GM12878 (cell line): ENCODE measurements around the gene EHBP1. TPM values are rescaled to one million over a fixed set of nuclear protein-coding genes. Genes with fewer than 3 reads are reported as not detected.
A peak's percentile ranks its signal among the peaks of the same experiment; 100 is the strongest.

Source experiments
- ATF7 ChIP-seq: fragments of 450-650 bp; IDR thresholded peaks from 2 replicates; pipeline ENCODE4 v1.6.1; 2016; ENCODE audit warnings: low read depth, mild to moderate bottlenecking
- CEBPB ChIP-seq, 2 experiments: fragments of 150-350 bp in 1 of 2; IDR thresholded peaks; 2 replicates each; pipeline ENCODE4 v1.6.1; 2012 to 2014; ENCODE audit warnings: low read depth in 2 of 2, low read length in 2 of 2, borderline replicate concordance in 1 of 2, inconsistent platforms in 1 of 2
- CHD2 ChIP-seq: IDR thresholded peaks from 2 replicates; pipeline ENCODE4 v1.6.1; 2011; ENCODE audit warnings: low read depth, low read length, improper control_type of control experiment, borderline replicate concordance
- CREM ChIP-seq: IDR thresholded peaks from 2 replicates; pipeline ENCODE4 v1.6.1; 2014; ENCODE audit warnings: antibody characterized with exemption, low read depth
- EED ChIP-seq: sonication (generic); IDR thresholded peaks from 2 replicates; pipeline ENCODE4 v1.6.1; 2016; ENCODE audit warnings: antibody characterized with exemption, low read depth
- ESRRA ChIP-seq: IDR thresholded peaks from 2 replicates; pipeline ENCODE4 v1.6.1; 2012; ENCODE audit warnings: mild to moderate bottlenecking, low read length, improper control_type of control experiment
- GATAD2B ChIP-seq: fragments of 450-650 bp; conservative IDR thresholded peaks from 2 replicates; pipeline ENCODE4 v1.6.1; 2017; ENCODE audit warnings: low read depth, mild to moderate bottlenecking, moderate library complexity
- IRF4 ChIP-seq: IDR thresholded peaks from 2 replicates; pipeline ENCODE4 v1.6.1; 2011; ENCODE audit warnings: low read depth, low read length
- JUNB ChIP-seq: IDR thresholded peaks from 2 replicates; pipeline ENCODE4 v1.6.1; 2016; ENCODE audit warnings: antibody characterized with exemption, mild to moderate bottlenecking
- MXI1 ChIP-seq: fragments of 150-350 bp; IDR thresholded peaks from 2 replicates; pipeline ENCODE4 v1.6.1; 2011; ENCODE audit warnings: low read depth, mild to moderate bottlenecking, inconsistent platforms, low read length, improper control_type of control experiment
- NBN ChIP-seq: fragments of 450-650 bp; IDR thresholded peaks from 2 replicates; pipeline ENCODE4 v1.6.1; 2016
- NR2C1 ChIP-seq: fragments of 450-650 bp; IDR thresholded peaks from 2 replicates; pipeline ENCODE4 v1.6.1; 2017; ENCODE audit warnings: antibody characterized with exemption, mild to moderate bottlenecking, moderate library complexity
- NRF1 ChIP-seq: conservative IDR thresholded peaks from 2 replicates; pipeline ENCODE4 v1.6.1; 2011; ENCODE audit warnings: mild to moderate bottlenecking, low read depth, low read length, improper control_type of control experiment
- PAX5 ChIP-seq: IDR thresholded peaks from 2 replicates; pipeline ENCODE4 v1.6.1; 2011; ENCODE audit warnings: low read depth, low read length, borderline replicate concordance
- POLR2AphosphoS5 ChIP-seq: IDR thresholded peaks from 2 replicates; pipeline ENCODE4 v1.6.1; 2011; ENCODE audit warnings: mild to moderate bottlenecking, low read length, inconsistent platforms
- RELB ChIP-seq: fragments of 450-650 bp; IDR thresholded peaks from 2 replicates; pipeline ENCODE4 v1.6.1; 2017; ENCODE audit warnings: low read depth, mild to moderate bottlenecking, moderate library complexity
- RUNX3 ChIP-seq: IDR thresholded peaks from 2 replicates; pipeline ENCODE4 v1.6.1; 2012; ENCODE audit warnings: low read length, inconsistent platforms
- TARDBP ChIP-seq: IDR thresholded peaks from 2 replicates; pipeline ENCODE4 v1.6.1; 2016; ENCODE audit warnings: borderline replicate concordance
- TBL1XR1 ChIP-seq: IDR thresholded peaks from 2 replicates; pipeline ENCODE4 v1.6.1; 2012; ENCODE audit warnings: low read depth, low read length, improper control_type of control experiment
- ZNF274 ChIP-seq: IDR thresholded peaks from one replicate; pipeline ENCODE4 v1.8.0; 2011; ENCODE audit not compliant: insufficient read length, insufficient read depth
- ZNF622 ChIP-seq: fragments of 450-650 bp; IDR thresholded peaks from 2 replicates; pipeline ENCODE4 v1.6.1; 2017; ENCODE audit warnings: mild to moderate bottlenecking, inconsistent platforms
- polyA plus RNA-seq, 11 experiments: library from polyadenylated mRNA; depleted of rRNA in 4 of 11; unstranded in 6 of 11; stranded (reverse) in 5 of 11; fragments of >200 nt; fragmentation: Nextera tagmentation in 4 of 11; fragmentation: Illumina TruSeq in 1 of 11; extraction: Ambion mirVana in 4 of 11; extraction: Trizol in 1 of 11; gene quantifications; 1 replicate in 1 of 11; 2 replicates in 10 of 11; pipeline versions ENCODE4 v1.2.1 to v1.2.3, GENCODE V29; 2011 to 2016; ENCODE audit warnings: inconsistent platforms in 2 of 11, missing spikeins in 2 of 11, low read depth in 1 of 11
- total RNA-seq, 4 experiments: library from RNA; depleted of rRNA in 3 of 4; stranded (reverse); fragments of >200 nt in 3 of 4; fragmentation: Illumina TruSeq in 1 of 4; extraction: Trizol in 1 of 4; gene quantifications; 2 replicates each; pipeline versions ENCODE4 v1.2.1 to v1.2.3, GENCODE V29; 2013 to 2021
- TF ChIP-seq, protein P1 (sequence below): IDR thresholded peaks from 2 replicates; pipeline ENCODE4 v1.6.1; 2012; ENCODE audit warnings: low read length, inconsistent platforms
- TF ChIP-seq, protein P2 (sequence below): fragments of 450-650 bp; IDR thresholded peaks from 2 replicates; pipeline ENCODE4 v1.6.1; 2017; ENCODE audit warnings: antibody characterized with exemption, mild to moderate bottlenecking, moderate library complexity
- TF ChIP-seq, protein P3 (sequence below): fragments of 450-650 bp; IDR thresholded peaks from 2 replicates; pipeline ENCODE4 v1.6.1; 2018; ENCODE audit warnings: borderline replicate concordance, mild to moderate bottlenecking; ENCODE audit not compliant: partially characterized antibody

EHBP1 gene
- total and polyA plus RNA-seq, 10 of the 15 experiments (the other 5 are each of a cell fraction or from before 2014, with no cell fraction given): 5.7 to 26.1 (median 13.6) TPM

- TF ChIP-seq RELB (0 out of 2 replicates have a peak, but pooled peaks have one; percentile 18), ESRRA (no peak), NRF1 (no peak), GATAD2B (no peak; the same call in 1 of the 2 replicates), TARDBP (no peak), NR2C1 (no peak), IRF4 (no peak), CEBPB (IDR thresholded peaks at IDR 0.05; ENCODE audit: borderline replicate concordance in 1 of 2, low read depth in 2 of 2, low read length in 2 of 2) (no peak), PAX5 (no peak), POLR2AphosphoS5 (no peak), RUNX3 (no peak), CHD2 (no peak), ATF7 (no peak), ZNF274 (no peak), NBN (no peak), CREM (no peak), JUNB (no peak), EED (no peak; the same call in 1 of the 2 replicates), ZNF622 (no peak), TBL1XR1 (no peak), MXI1 (0 out of 2 replicates have a peak, but pooled peaks have one; percentile 28)
- TF ChIP-seq, protein P1, sequence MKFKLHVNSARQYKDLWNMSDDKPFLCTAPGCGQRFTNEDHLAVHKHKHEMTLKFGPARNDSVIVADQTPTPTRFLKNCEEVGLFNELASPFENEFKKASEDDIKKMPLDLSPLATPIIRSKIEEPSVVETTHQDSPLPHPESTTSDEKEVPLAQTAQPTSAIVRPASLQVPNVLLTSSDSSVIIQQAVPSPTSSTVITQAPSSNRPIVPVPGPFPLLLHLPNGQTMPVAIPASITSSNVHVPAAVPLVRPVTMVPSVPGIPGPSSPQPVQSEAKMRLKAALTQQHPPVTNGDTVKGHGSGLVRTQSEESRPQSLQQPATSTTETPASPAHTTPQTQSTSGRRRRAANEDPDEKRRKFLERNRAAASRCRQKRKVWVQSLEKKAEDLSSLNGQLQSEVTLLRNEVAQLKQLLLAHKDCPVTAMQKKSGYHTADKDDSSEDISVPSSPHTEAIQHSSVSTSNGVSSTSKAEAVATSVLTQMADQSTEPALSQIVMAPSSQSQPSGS: no peak
- TF ChIP-seq, protein P2, sequence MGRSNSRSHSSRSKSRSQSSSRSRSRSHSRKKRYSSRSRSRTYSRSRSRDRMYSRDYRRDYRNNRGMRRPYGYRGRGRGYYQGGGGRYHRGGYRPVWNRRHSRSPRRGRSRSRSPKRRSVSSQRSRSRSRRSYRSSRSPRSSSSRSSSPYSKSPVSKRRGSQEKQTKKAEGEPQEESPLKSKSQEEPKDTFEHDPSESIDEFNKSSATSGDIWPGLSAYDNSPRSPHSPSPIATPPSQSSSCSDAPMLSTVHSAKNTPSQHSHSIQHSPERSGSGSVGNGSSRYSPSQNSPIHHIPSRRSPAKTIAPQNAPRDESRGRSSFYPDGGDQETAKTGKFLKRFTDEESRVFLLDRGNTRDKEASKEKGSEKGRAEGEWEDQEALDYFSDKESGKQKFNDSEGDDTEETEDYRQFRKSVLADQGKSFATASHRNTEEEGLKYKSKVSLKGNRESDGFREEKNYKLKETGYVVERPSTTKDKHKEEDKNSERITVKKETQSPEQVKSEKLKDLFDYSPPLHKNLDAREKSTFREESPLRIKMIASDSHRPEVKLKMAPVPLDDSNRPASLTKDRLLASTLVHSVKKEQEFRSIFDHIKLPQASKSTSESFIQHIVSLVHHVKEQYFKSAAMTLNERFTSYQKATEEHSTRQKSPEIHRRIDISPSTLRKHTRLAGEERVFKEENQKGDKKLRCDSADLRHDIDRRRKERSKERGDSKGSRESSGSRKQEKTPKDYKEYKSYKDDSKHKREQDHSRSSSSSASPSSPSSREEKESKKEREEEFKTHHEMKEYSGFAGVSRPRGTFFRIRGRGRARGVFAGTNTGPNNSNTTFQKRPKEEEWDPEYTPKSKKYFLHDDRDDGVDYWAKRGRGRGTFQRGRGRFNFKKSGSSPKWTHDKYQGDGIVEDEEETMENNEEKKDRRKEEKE: no peak
- TF ChIP-seq, protein P3, sequence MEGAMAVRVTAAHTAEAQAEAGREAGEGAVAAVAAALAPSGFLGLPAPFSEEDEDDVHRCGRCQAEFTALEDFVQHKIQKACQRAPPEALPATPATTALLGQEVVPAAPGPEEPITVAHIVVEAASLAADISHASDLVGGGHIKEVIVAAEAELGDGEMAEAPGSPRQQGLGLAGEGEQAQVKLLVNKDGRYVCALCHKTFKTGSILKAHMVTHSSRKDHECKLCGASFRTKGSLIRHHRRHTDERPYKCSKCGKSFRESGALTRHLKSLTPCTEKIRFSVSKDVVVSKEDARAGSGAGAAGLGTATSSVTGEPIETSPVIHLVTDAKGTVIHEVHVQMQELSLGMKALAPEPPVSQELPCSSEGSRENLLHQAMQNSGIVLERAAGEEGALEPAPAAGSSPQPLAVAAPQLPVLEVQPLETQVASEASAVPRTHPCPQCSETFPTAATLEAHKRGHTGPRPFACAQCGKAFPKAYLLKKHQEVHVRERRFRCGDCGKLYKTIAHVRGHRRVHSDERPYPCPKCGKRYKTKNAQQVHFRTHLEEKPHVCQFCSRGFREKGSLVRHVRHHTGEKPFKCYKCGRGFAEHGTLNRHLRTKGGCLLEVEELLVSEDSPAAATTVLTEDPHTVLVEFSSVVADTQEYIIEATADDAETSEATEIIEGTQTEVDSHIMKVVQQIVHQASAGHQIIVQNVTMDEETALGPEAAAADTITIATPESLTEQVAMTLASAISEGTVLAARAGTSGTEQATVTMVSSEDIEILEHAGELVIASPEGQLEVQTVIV: no peak
Measured at GRCh38 chr2:62705859-62706720, 577 bp downstream of the EHBP1 start (continued).
